Activated CD4-positive, alpha-beta T cell treated with anti-CD3 and anti-CD28 coated beads for 48 hours (primary cell): Measurements from ENCODE around the gene MAMSTR.
"Not testable (repeated sequence)": the region's sequence is repeated elsewhere in the genome, so short reads cannot be mapped to it uniquely, and the experiment has no call there.

Source experiments
- DNase-seq: peaks from one replicate; pipeline ENCODE4 v3.0.0-alpha.2; 2020

The MAMSTR gene

DNA sequence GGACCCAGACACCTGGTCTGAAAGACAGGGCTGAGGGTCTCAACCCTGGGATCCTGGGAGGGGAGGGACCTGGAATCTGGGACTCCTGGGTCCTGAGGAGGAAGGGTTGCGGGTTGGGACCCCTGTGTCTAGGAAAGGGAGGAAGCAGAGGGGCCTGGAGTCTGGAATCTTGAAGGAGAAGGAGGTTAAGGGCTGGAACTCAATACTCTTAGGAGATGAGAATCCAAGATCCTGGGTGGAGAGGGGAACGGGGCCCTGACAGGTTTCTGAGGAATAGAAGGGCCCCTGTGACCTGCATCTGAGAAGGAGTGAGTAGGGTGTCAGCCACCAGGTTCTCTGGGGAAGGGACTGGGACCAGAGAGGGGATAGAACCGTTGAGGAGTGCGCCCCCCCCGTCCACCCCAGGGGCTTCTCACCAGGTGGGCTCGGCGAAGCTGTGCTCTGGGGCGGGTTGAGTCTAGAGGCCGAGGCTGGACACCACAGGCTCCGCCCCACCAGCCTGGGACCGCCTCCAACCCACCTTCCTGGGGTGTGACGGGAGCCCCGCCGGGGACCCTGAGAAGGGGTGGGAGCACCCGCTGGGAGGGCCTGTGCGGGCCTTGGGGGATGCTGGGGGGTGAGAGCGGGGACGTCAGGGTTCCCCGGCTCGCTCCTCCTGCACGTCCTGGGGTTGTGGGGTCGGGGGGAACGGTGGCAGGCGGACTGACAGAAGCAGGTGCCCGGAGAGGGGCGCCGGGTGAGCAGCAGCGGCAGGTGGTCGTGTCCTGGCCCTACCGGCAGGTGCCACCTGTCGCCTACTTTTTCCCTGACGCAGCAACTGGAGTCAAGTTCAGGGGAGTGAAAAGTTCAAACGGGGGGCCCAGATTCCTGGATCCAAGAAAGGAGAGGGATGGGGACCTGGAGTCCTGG, at the start of gene MAMSTR:
TSS of gene MAMSTR (minus strand) at position 463 of the 909 bp plus-strand sequence. CDS start 694 bp downstream, outside the sequence.
- no peak for DNase-seq

DNA sequence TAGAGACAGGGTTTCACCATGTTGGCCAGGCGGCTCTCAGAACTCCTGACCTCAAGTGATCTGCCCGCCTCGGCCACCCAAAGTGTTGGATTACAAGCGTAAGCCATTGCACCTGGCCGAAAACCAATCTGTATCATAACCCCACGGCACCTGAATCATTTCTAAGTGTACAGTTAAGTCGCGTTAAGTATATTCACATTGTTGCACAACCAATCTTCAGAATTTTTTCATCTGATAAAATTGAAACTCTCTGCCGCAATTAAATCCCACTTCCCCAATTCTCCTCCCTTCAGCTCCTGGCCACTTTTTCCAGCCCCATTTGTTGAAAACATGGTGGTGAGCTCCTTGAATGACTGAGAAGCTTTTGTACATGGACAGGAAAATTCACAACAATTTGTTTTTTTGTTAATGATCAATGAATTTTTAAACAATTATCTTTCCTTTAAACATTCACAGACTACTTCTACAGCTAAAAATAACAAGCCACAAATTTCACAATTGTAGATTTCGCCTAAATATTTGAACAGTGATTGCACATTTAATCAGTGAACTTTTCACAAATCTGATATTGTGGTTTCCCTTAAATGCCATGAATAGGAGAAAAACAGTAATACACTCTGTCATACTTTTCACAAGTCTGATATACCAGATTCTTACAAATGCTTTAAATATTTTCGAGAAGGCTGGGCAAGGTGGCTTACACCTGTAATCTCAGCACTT, 49.6 kb upstream of the MAMSTR start:
- DNase-seq = no peak

GRCh38 chr19:48768171-48768753, 48.7 kb upstream of the MAMSTR start:
- DNase-seq = not testable (repeated sequence)

GRCh38 chr19:48765816-48766215, 46.3 kb upstream of the MAMSTR start:
- not testable (repeated sequence) for DNase-seq

DNA sequence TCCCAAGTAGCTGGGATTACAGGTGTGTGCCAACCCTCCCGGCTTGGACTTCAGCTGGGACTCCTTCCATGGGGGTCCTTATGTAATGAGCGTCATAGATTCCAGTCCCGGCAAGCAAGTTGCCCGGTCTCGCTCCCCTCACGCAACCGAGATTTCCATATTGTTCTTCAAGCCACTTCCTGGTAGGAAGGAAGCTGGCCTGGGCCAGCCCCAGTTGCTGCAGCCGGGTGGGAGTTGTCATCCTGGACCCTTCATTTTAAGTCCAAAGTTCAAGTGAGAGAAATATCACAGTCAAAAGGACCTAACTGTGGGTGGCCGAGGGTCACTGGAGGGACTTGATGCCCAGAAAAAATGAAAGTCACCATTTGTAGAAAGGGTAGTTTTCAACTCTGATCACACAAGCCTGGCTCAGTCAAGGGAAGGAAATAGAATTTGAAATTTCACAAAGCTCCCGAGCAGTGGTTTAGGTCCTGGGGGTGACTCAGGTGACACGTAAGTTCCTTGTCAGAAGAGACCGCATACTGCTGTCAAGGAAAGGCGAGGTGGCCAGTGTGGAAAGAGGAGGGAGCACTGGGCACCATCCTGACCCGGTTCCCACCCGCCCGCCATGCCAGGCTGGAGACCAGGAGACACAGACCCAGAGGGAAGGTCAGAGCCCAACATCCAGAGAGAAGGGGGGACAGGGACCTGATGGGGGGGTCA, 41.1 kb upstream of the MAMSTR start:
- peak; percentile 42 for DNase-seq

DNA sequence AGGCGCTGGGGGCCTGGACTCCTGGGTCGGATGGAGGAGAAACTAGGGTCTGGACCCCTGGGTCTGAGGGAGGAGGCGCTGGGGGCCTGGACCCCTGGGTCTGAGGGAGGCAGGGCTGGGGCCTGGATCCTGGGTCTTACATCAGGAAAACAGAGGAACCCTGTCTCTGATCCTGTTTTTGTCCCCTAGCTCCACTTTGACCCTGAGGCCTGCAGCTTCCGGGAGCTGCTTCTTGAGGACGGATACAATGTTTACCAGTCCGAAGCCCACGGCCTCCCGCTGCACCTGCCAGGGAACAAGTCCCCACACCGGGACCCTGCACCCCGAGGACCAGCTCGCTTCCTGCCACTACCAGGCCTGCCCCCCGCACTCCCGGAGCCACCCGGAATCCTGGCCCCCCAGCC, 38.2 kb upstream of the MAMSTR start:
- no peak for DNase-seq

- DNase-seq = no peak
Measured at GRCh38 chr19:48757089-48757675, 37.7 kb upstream of the MAMSTR start.

DNA sequence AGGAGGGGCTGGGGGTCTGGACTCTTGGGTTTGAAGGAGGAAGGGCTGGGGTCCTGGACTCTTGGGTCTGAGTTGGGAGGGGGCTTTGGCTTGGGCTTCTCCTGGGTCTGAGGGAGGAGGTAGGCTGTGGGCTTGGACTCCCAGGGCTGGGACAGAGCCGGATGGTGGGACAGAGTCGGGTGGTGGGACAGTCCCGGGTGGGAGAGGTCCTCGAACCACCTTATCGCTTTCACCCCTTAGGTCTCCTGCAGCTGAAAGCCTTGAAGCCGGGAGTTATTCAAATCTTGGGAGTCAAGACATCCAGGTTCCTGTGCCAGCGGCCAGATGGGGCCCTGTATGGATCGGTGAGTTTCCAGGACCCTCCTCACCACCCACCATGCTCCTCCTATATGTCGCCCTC, 37.2 kb upstream of the MAMSTR start:
- no peak for DNase-seq

DNA sequence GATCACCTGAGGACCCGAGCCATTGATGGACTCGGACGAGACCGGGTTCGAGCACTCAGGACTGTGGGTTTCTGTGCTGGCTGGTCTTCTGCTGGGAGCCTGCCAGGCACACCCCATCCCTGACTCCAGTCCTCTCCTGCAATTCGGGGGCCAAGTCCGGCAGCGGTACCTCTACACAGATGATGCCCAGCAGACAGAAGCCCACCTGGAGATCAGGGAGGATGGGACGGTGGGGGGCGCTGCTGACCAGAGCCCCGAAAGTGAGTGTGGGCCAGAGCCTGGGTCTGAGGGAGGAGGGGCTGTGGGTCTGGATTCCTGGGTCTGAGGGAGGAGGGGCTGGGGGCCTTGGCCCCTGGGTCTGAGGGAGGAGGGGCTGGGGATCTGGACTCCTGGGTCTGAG, 36.7 kb upstream of the MAMSTR start:
- no peak for DNase-seq

DNA sequence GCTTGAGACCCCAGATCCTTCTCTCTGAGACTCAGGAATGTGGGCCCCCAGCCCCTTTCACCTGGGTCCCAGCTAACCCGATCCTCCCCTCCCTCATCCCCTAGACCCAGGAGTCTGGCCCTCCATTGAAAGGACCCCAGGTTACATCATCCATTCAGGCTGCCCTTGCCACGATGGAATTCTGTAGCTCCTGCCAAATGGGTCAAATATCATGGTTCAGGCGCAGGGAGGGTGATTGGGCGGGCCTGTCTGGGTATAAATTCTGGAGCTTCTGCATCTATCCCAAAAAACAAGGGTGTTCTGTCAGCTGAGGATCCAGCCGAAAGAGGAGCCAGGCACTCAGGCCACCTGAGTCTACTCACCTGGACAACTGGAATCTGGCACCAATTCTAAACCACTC, 36.3 kb upstream of the MAMSTR start:
- no peak for DNase-seq

DNA sequence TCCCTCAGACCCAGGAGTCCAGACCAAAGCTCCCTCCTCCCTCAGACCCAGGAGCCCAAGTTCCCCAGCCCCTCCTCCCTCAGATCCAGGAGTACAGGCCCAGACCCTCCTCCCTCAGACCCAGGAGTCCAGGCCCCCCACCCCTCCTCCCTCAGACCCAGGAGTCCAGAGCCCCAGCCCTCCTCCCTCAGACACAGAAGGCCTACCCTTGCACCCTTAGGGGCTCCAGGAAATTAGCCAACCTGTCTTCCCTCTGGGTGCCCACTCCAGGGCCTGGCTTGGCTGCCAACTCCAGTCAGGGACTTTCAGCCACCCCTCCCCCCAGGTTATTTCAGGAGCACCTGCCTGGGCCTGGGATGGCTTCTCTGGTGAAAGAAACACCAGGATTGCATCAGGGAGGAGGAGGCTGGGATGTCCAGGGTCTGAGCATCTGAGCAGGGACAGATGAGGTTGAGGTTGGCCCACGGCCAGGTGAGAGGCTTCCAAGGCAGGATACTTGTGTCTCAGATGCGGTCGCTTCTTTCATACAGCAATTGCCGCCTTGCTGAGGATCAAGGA, 35.6 kb upstream of the MAMSTR start, which contains the start of gene FGF21:
TSS of gene FGF21 (plus strand) at position 441 of the 558 bp plus-strand sequence. CDS start 713 bp downstream, outside the sequence.
- DNase-seq = no peak

- DNase-seq = peak; percentile 44
Measured at GRCh38 chr19:48752496-48753365, 33.2 kb upstream of the MAMSTR start, which contains the start of gene FUT1. TSS of gene FUT1 (minus strand) at chr19:48752641. CDS start at chr19:48751281, 1,360 bp downstream.

DNA sequence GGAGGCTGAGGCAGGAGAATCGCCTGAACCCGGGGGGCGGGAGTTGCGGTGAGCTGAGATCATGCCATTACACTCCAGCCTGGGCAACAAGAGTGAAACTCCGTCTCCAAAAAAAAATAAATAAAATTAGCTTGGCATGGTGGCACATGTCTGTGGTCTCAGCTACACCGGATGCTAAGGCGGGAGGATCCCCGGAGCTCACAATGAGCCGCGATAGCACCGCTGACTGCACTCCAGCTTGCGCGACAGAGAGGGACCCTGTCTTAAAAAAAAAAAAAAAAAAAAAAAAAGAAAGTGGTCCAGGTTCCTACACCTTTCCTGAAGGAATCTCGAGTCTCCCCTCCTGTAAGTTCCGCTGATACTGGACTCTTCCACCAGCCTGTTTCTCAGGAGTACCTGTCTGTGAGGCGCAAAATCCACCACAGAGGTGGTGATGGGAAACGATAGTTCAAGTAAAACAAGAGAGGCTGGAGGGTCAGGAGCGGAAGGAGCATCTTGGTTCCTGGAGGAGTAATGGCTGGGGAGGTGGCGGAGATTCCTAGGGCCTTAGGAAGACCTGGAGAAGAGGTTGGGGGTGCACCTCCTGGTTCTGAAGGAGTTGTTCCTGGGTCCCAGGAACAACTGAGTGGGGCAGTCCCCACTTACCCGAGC, 32.4 kb upstream of the MAMSTR start:
- no peak for DNase-seq

- no peak for DNase-seq
Measured at GRCh38 chr19:48750771-48751504, 31.4 kb upstream of the MAMSTR start.

GRCh38 chr19:48750351-48750750, 30.8 kb upstream of the MAMSTR start:
- no peak for DNase-seq

GRCh38 chr19:48749571-48750198, 30.2 kb upstream of the MAMSTR start:
- no peak for DNase-seq

DNA sequence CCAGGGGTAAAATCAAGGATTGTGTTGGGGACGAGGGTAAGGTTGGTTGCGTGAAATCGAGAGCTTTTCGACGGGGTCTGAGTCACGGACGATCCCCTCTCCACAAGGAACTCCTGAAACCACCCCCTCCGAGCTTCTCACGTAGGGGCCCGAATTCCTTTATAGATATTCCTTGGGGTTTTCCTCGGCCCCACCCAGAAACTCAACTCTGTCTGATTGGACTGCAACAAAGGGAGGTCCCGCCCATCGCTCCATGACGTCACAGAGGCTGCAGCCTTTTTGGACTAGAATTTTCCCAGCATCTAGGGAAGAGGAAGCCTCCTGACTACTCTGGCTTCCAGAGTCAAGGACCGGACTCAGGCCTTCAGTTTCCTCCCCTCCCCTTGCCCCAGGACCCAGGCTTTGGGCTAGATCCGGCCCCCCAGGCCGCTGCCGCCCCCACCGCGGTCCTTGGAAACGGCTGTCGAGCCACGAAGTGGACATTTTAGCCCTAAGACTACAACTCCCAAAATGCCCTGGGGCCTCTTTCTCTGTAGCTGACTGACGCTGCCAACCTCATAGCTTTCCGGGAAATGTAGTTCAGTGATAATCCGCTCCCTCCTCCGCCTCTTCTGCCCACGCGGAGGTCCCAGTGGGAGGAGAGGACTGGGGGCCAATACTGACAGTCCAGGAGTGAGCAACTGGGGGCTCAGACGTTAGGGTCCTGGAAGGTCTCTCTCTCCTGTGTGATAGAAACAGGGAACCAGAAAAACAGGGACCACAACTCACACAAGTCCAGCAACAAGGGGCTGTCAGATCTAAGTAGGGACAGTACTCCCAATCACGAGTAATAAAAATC, 27.4 kb upstream of the MAMSTR start, which contains the start of gene IZUMO1:
TSS of gene IZUMO1 (minus strand) at position 172 of the 838 bp plus-strand sequence. CDS start 1,050 bp downstream, outside the sequence.
- peak; percentile 72 for DNase-seq

- DNase-seq = no peak
Measured at GRCh38 chr19:48746110-48746509, 26.6 kb upstream of the MAMSTR start.
